ENCODE results near the gene SLC25A13.
"Not testable (repeated sequence)": the region's sequence is repeated elsewhere in the genome, so short reads cannot be mapped to it uniquely, and the experiment has no call there.

SLC25A13 gene

GRCh38 chr7:96167424-96167823, 154.5 kb downstream of the SLC25A13 start:
- no peak for DNase-seq (ENCODE audit: low read depth in 1 of 2, low spot score in 1 of 2)

- DNase-seq (ENCODE audit: low read depth in 1 of 2, low spot score in 1 of 2): no peak
These were observed 160.0 kb downstream of the SLC25A13 start for GRCh38 chr7:96161897-96162296.

- DNase-seq (ENCODE audit: low read depth in 1 of 2, low spot score in 1 of 2): no peak
These were observed 164.0 kb downstream of the SLC25A13 start for GRCh38 chr7:96157856-96158255.

GRCh38 chr7:96154506-96154905, 167.4 kb downstream of the SLC25A13 start:
- DNase-seq (ENCODE audit: low read depth in 1 of 2, low spot score in 1 of 2): not testable (repeated sequence)

- DNase-seq (ENCODE audit: low read depth in 1 of 2, low spot score in 1 of 2): no peak
These were observed 169.2 kb downstream of the SLC25A13 start for GRCh38 chr7:96152706-96153105.

GRCh38 chr7:96151889-96152288, 170.0 kb downstream of the SLC25A13 start:
- no peak for DNase-seq (ENCODE audit: low read depth in 1 of 2, low spot score in 1 of 2)

GRCh38 chr7:96144260-96144526, 177.7 kb downstream of the SLC25A13 start:
- DNase-seq (ENCODE audit: low read depth in 1 of 2, low spot score in 1 of 2): no peak

- DNase-seq (ENCODE audit: low read depth in 1 of 2, low spot score in 1 of 2): no peak
These were observed 178.2 kb downstream of the SLC25A13 start for GRCh38 chr7:96143495-96144259.

GRCh38 chr7:96136600-96137239, 185.2 kb downstream of the SLC25A13 start:
- DNase-seq (ENCODE audit: low read depth in 1 of 2, low spot score in 1 of 2): no peak

- DNase-seq (ENCODE audit: low read depth in 1 of 2, low spot score in 1 of 2): no peak
These were observed 186.7 kb downstream of the SLC25A13 start for GRCh38 chr7:96135241-96135640.

- DNase-seq (ENCODE audit: low read depth in 1 of 2, low spot score in 1 of 2): no peak
These were observed 190.4 kb downstream of the SLC25A13 start for GRCh38 chr7:96131525-96131924.

- no peak for DNase-seq (ENCODE audit: low read depth in 1 of 2, low spot score in 1 of 2)
These were observed 194.2 kb downstream of the SLC25A13 start for GRCh38 chr7:96127746-96128145.

GRCh38 chr7:96126382-96126781, 195.5 kb downstream of the SLC25A13 start:
- no peak for DNase-seq (ENCODE audit: low read depth in 1 of 2, low spot score in 1 of 2)

GRCh38 chr7:96122746-96123145, 199.2 kb downstream of the SLC25A13 start:
- DNase-seq (ENCODE audit: low read depth in 1 of 2, low spot score in 1 of 2): no peak

GRCh38 chr7:96121752-96122151, 200.1 kb downstream of the SLC25A13 start:
- DNase-seq (ENCODE audit: low read depth in 1 of 2, low spot score in 1 of 2): no peak

- no peak for DNase-seq (ENCODE audit: low read depth in 1 of 2, low spot score in 1 of 2)
These were observed 201.3 kb downstream of the SLC25A13 start for GRCh38 chr7:96120445-96121225.

GRCh38 chr7:96118449-96119001, 203.4 kb downstream of the SLC25A13 start:
- no peak for DNase-seq (ENCODE audit: low read depth in 1 of 2, low spot score in 1 of 2)

GRCh38 chr7:96116173-96116572, 205.7 kb downstream of the SLC25A13 start:
- DNase-seq (ENCODE audit: low read depth in 1 of 2, low spot score in 1 of 2): no peak

GRCh38 chr7:96114190-96114589, 207.7 kb downstream of the SLC25A13 start:
- DNase-seq (ENCODE audit: low read depth in 1 of 2, low spot score in 1 of 2): no peak

- DNase-seq (ENCODE audit: low read depth in 1 of 2, low spot score in 1 of 2): no peak
These were observed 210.5 kb downstream of the SLC25A13 start for GRCh38 chr7:96111405-96111804.

GRCh38 chr7:96104984-96105383, 216.9 kb downstream of the SLC25A13 start:
- DNase-seq (ENCODE audit: low read depth in 1 of 2, low spot score in 1 of 2): no peak

Data from stimulated activated CD4-positive, alpha-beta T cell treated with anti-CD3 and anti-CD28 coated beads, Interleukin-15, amount 100 ng/mL, for 1 hour (primary cell).